Esophagus muscularis mucosa (tissue), 4 donors: Measurements from ENCODE around the gene MFGE8. TPM values are rescaled to one million over a fixed set of nuclear protein-coding genes. Genes with fewer than 3 reads are reported as not detected.

Experiments
- DNase-seq: peaks from one replicate; pipeline ENCODE4 v3.0.0-alpha.2; 2017; ENCODE audit errors: extremely low spot score
- H3K27ac ChIP-seq, 4 donors: fragments of 200-600 bp; sonication (generic); replicated peaks in 1 of 4; 1 replicate in 3 of 4; 2 replicates in 1 of 4; pipeline ENCODE4 v1.5.1; 2016 to 2019; ENCODE audit warnings: mild to moderate bottlenecking in 1 of 4
- H3K27me3 ChIP-seq, 4 donors: fragments of 200-600 bp; sonication (generic); one replicate each; pipeline versions ENCODE4 v1.5.1 to v1.6.0; 2016 to 2019
- H3K36me3 ChIP-seq, 4 donors: fragments of 200-600 bp; sonication (generic); one replicate each; pipeline ENCODE4 v1.5.1; 2016 to 2019
- H3K4me1 ChIP-seq, 4 donors: fragments of 200-600 bp; sonication (generic); one replicate each; pipeline ENCODE4 v1.5.1; 2016 to 2019
- H3K4me3 ChIP-seq, 4 donors: fragments of 200-600 bp; sonication (generic); 1 replicate in 2 of 4; 2 replicates in 2 of 4; pipeline ENCODE4 v1.5.1; 2016 to 2019; ENCODE audit warnings: mild to moderate bottlenecking in 4 of 4, moderate library complexity in 1 of 4
- H3K9me3 ChIP-seq, 4 donors: fragments of 200-600 bp; sonication (generic); 1 replicate in 3 of 4; 2 replicates in 1 of 4; pipeline ENCODE4 v1.5.1; 2016 to 2019
- CTCF ChIP-seq, 3 experiments: fragments of 200-600 bp in 2 of 3; fragments of 450-650 bp in 1 of 3; sonication (generic) in 2 of 3; IDR thresholded peaks; one replicate each; pipeline ENCODE4 v1.5.1; 2017 to 2019; ENCODE audit warnings: antibody characterized with exemption in 3 of 3, mild to moderate bottlenecking in 2 of 3, moderate library complexity in 1 of 3
- EP300 ChIP-seq: sonication (generic); formaldehyde crosslinking; IDR thresholded peaks from one replicate; pipeline ENCODE4 v1.6.1; 2017; ENCODE audit warnings: antibody characterized with exemption
- POLR2A ChIP-seq: fragments of 450-650 bp; IDR thresholded peaks from one replicate; pipeline ENCODE4 v1.6.1; 2017; ENCODE audit warnings: antibody characterized with exemption, moderate library complexity, mild to moderate bottlenecking, low read depth
- POLR2AphosphoS5 ChIP-seq, 2 donors: sonication (generic); formaldehyde crosslinking; IDR thresholded peaks; one replicate each; pipeline ENCODE4 v1.6.1; 2017; ENCODE audit warnings: antibody characterized with exemption in 2 of 2
- WGBS: methylation state at CpG from one replicate; pipeline ENCODE4 v1.1.5; 2018; 5-methylcytosine and 5-hydroxymethylcytosine counted together
- intact Hi-C: fragments of 100-400 bp; cut with DNase I; formaldehyde crosslinking; loops from one replicate; pipeline ENCODE4 v1.15.1; 2023
- total RNA-seq, 4 donors: library from RNA; depleted of rRNA; stranded (reverse); fragments of >200 nt; gene quantifications; one replicate each; pipeline versions ENCODE4 v1.1.0 to v1.2.1, GENCODE V29; 2016

MFGE8 gene
- total RNA-seq, 4 donors from 2014 or later = 355 to 614 (median 564) TPM

GRCh38 chr15:88897142-88897455 lies 16.1 kb downstream of the MFGE8 start:
- H3K27me3 ChIP-seq = peaks cover 0 to 37% (median 9%) of the 10 kb centered on the region in 4 donors
- peak overlapping the region in 3 of 4 donors; percentile 10 to 34 (median 11) for H3K4me3 ChIP-seq
- intact Hi-C loops = loop anchor here (5.0 kb wide), 1 partner anchor 275 kb away; the partner anchor contains the start of gene AEN
- peaks cover 14 to 35% (median 30%) of the 10 kb centered on the region in 4 donors for H3K36me3 ChIP-seq
- no peaks in the 10 kb centered on the region for H3K9me3 ChIP-seq
- WGBS = 10% methylated on average over 4 of the region's 8 CpGs
- peak overlapping the region; percentile 63 to 81 (median 74) for H3K27ac ChIP-seq
- TF ChIP-seq POLR2A (no peak), POLR2AphosphoS5 (IDR thresholded peaks at IDR 0.05) (peak in 1 of 2 donors; percentile 44)
- H3K4me1 ChIP-seq = peaks cover 47 to 64% (median 52%) of the 10 kb centered on the region in 4 donors
- no peak for DNase-seq

GRCh38 chr15:88896333-88897033 lies 16.7 kb downstream of the MFGE8 start:
- Histone ChIP-seq H3K27me3 (peaks cover 0 to 43% (median 9%) of the 10 kb centered on the region in 4 donors), H3K36me3 (peaks cover 11 to 29% (median 24%) of the 10 kb centered on the region in 4 donors), H3K9me3 (no peaks in the 10 kb centered on the region), H3K27ac (peak overlapping the region; percentile 63 to 81 (median 74)), H3K4me3 (no peak overlapping the region), H3K4me1 (peaks cover 47 to 59% (median 51%) of the 10 kb centered on the region in 4 donors)
- 59% methylated on average over 5 of the region's 8 CpGs for WGBS
- DNase-seq = no peak
- intact Hi-C loops = loop anchor here (5.0 kb wide), 1 partner anchor 274 kb away; the partner anchor contains the start of gene AEN
- TF ChIP-seq POLR2AphosphoS5 (IDR thresholded peaks at IDR 0.05) = peak in 1 of 2 donors; percentile 6
- TF ChIP-seq CTCF (IDR thresholded peaks at IDR 0.05) = no peak

GRCh38 chr15:88894819-88895767 lies 18.1 kb downstream of the MFGE8 start, which contains the start of gene HAPLN3:
HAPLN3 (minus strand) TSS chr15:88895544; CDS start chr15:88887298, 8,246 bp downstream.
- under 1% methylated on average over 28 of the region's 70 CpGs for WGBS
- TF ChIP-seq POLR2AphosphoS5 (IDR thresholded peaks at IDR 0.05) = no peak
- TF ChIP-seq CTCF (IDR thresholded peaks at IDR 0.05) = no peak
- TF ChIP-seq EP300 = no peak
- TF ChIP-seq POLR2A = no peak
- no peaks in the 10 kb centered on the region for H3K9me3 ChIP-seq
- DNase-seq = no peak
- peak within 1 kb of the TSS; percentile 54 to 75 (median 61) for H3K4me3 ChIP-seq
- peaks cover 7 to 17% (median 13%) of the 10 kb centered on the region in 4 donors for H3K36me3 ChIP-seq
- peaks cover 47 to 54% (median 50%) of the 10 kb centered on the region in 4 donors for H3K4me1 ChIP-seq
- peak within 1 kb of the TSS in 3 of 4 donors; percentile 51 to 81 (median 74) for H3K27ac ChIP-seq
- intact Hi-C loops = loop anchor here (5.0 kb wide), 1 partner anchor 273 kb away; the partner anchor contains the start of gene AEN
- peaks cover 0 to 43% (median 9%) of the 10 kb centered on the region in 4 donors for H3K27me3 ChIP-seq

GRCh38 chr15:88894348-88894818 lies 18.8 kb downstream of the MFGE8 start:
- no peak for DNase-seq
- H3K27me3 ChIP-seq = peaks cover 0 to 43% (median 9%) of the 10 kb centered on the region in 4 donors
- peak overlapping the region; percentile 54 to 75 (median 61) for H3K4me3 ChIP-seq
- WGBS = 7% methylated on average over 10 of the region's 23 CpGs
- intact Hi-C loops = no loop called here
- no peaks in the 10 kb centered on the region for H3K9me3 ChIP-seq
- peak overlapping the region in 1 of 4 donors; percentile 34 for H3K27ac ChIP-seq
- TF ChIP-seq POLR2AphosphoS5 (IDR thresholded peaks at IDR 0.05) (no peak), POLR2A (no peak), CTCF (IDR thresholded peaks at IDR 0.05) (peak; percentile 55 to 82 (median 57))
- peaks cover 47 to 53% (median 50%) of the 10 kb centered on the region in 4 donors for H3K4me1 ChIP-seq
- H3K36me3 ChIP-seq = peaks cover 7 to 10% (median 7%) of the 10 kb centered on the region in 4 donors
